GM23248 (cell line): ENCODE data around the gene PIR. TPM values are rescaled to one million over a fixed set of nuclear protein-coding genes. Genes with fewer than 3 reads are reported as not detected.
A peak's percentile ranks its signal among the peaks of the same experiment; 100 is the strongest.

Source experiments
- DNase-seq: peaks from one replicate; pipeline ENCODE4 v3.0.0-alpha.2; 2015
- H2AFZ ChIP-seq: fragments of 200-600 bp; sonication (generic); 2 replicates; pipeline ENCODE4 v1.6.1; 2016; ENCODE audit warnings: antibody characterized with exemption
- H3F3A ChIP-seq: fragments of 200-600 bp; sonication (generic); 2 replicates; pipeline ENCODE4 v1.6.1; 2016; ENCODE audit warnings: mild to moderate bottlenecking, antibody characterized with exemption, mixed run types; ENCODE audit not compliant: insufficient read depth
- H3K27ac ChIP-seq: fragments of 200-600 bp; sonication (generic); 2 replicates; pipeline ENCODE4 v1.5.1; 2016; ENCODE audit warnings: mild to moderate bottlenecking
- H3K27me3 ChIP-seq: fragments of 200-600 bp; sonication (generic); replicated peaks from 2 replicates; pipeline ENCODE4 v1.6.1; 2016; ENCODE audit warnings: mild to moderate bottlenecking; ENCODE audit not compliant: insufficient read depth
- H3K36me3 ChIP-seq: fragments of 200-600 bp; sonication (generic); 2 replicates; pipeline ENCODE4 v1.6.1; 2016; ENCODE audit warnings: low read depth, mild to moderate bottlenecking
- H3K4me1 ChIP-seq: fragments of 200-600 bp; sonication (generic); 2 replicates; pipeline ENCODE4 v1.6.1; 2016; ENCODE audit warnings: mild to moderate bottlenecking; ENCODE audit not compliant: insufficient read depth
- H3K4me2 ChIP-seq: fragments of 200-600 bp; sonication (generic); one replicate; pipeline ENCODE4 v1.6.1; 2016; ENCODE audit warnings: mild to moderate bottlenecking; ENCODE audit not compliant: unreplicated experiment
- H3K4me3 ChIP-seq: fragments of 200-600 bp; sonication (generic); 2 replicates; pipeline ENCODE4 v1.5.1; 2016; ENCODE audit warnings: mild to moderate bottlenecking
- H3K79me2 ChIP-seq: fragments of 200-600 bp; sonication (generic); 2 replicates; pipeline ENCODE4 v1.6.1; 2016; ENCODE audit warnings: mild to moderate bottlenecking; ENCODE audit not compliant: insufficient read depth
- H3K9ac ChIP-seq: fragments of 200-600 bp; sonication (generic); 2 replicates; pipeline ENCODE4 v1.6.1; 2016; ENCODE audit warnings: mild to moderate bottlenecking
- H3K9me2 ChIP-seq: fragments of 200-600 bp; sonication (generic); 2 replicates; pipeline ENCODE4 v1.6.1; 2016; ENCODE audit warnings: mixed run types, mild to moderate bottlenecking, moderate library complexity; ENCODE audit not compliant: insufficient read depth
- H3K9me3 ChIP-seq: fragments of 200-600 bp; sonication (generic); one replicate; pipeline ENCODE4 v1.6.1; 2017; ENCODE audit warnings: low read depth
- H4K20me1 ChIP-seq: fragments of 200-600 bp; sonication (generic); 2 replicates; pipeline ENCODE4 v1.6.0; 2016; ENCODE audit not compliant: insufficient read depth
- EZH2 ChIP-seq: fragments of 200-600 bp; sonication (generic); IDR thresholded peaks from 2 replicates; pipeline ENCODE4 v1.6.1; 2018; ENCODE audit warnings: antibody characterized with exemption, mild to moderate bottlenecking; ENCODE audit not compliant: insufficient read depth, poor library complexity, severe bottlenecking
- EZH2phosphoT487 ChIP-seq: fragments of 200-600 bp; sonication (generic); IDR thresholded peaks from 2 replicates; pipeline ENCODE4 v1.6.1; 2018; ENCODE audit warnings: antibody characterized with exemption, moderate library complexity, mild to moderate bottlenecking, low read depth; ENCODE audit not compliant: insufficient read depth
- WGBS, 2 experiments: methylation state at CpG; one replicate each; pipeline ENCODE4 v1.1.6; 2015 to 2017; ENCODE audit warnings: low lambda C conversion rate in 2 of 2, low coverage in 1 of 2; ENCODE audit errors: missing lambda C conversion rate in 2 of 2; 5-methylcytosine and 5-hydroxymethylcytosine counted together
- in situ Hi-C: fragments of 300-500 bp; cut with MboI; formaldehyde crosslinking; loops from 2 replicates; pipeline ENCODE4 v1.15.0; 2020
- polyA plus RNA-seq: library from polyadenylated mRNA; unstranded; fragments of >200 nt; fragmentation: Nextera tagmentation; extraction: Ambion mirVana; gene quantifications from 2 replicates; pipeline ENCODE4 v1.2.1, GENCODE V29; 2016
- total RNA-seq: library from RNA; depleted of rRNA; stranded (reverse); fragments of >200 nt; shearing (Covaris generic); gene quantifications from 2 replicates; pipeline ENCODE4 v1.2.3, GENCODE V29; 2014

Gene PIR
- total and polyA plus RNA-seq, 2 experiments from 2014 or later: 1.7 to 5.9 TPM

DNA sequence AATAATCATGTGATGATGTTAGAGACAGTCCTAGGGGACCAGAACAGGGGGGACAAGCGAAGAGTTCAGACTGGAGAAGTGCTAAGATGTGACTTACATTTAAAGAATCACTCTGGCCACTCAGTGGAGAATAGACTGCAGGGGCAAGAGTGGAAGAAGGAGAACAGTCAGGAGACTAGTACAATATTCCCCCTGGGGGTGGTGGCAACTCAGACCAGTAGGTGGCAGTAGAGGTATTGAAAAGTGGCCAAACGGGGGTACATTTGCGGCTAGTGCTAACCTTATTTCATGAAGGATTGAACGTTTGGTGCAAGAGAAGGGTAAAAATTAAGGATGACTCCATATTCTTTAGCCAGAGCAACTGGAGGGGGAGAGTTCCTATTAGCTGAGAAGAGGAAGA lies 4.7 kb upstream of the PIR start:
- in situ Hi-C loops: no loop called here
- H3K36me3 ChIP-seq: no peaks in the 10 kb centered on the region
- 0 to 15% methylated on average over 3 to 4 of the region's 4 CpGs for WGBS, 2 experiments

DNA sequence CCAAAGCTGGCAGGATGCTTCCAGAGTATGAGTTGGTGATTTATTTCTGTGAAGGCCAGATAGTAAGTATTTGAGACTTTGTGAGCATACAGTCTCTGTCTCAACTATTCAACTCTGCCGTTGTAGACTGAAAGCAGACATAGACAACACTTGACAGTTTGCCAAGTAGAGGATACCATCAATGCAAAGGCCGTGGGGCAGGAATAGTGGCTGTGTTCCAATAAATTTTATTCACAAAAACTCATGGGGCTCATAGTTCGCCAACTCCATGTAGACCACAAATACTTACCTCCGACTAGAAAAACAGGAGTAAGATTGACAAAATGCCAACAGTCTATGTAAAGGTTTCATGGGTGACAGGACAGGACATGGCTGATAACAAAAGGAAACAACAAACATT lies 3.7 kb upstream of the PIR start:
- no peak overlapping the region for H3K9ac ChIP-seq
- H3K27ac ChIP-seq: no peak overlapping the region
- in situ Hi-C loops: no loop called here
- H3K4me2 ChIP-seq: no peak overlapping the region
- H3K79me2 ChIP-seq: no peaks in the 10 kb centered on the region
- H3K9me2 ChIP-seq: no peaks in the 10 kb centered on the region
- H3F3A ChIP-seq: no peaks in the 10 kb centered on the region
- peak; percentile 0 for DNase-seq
- no peaks in the 10 kb centered on the region for H3K36me3 ChIP-seq
- H3K4me1 ChIP-seq: no peaks in the 10 kb centered on the region
- H3K9me3 ChIP-seq: no peaks in the 10 kb centered on the region
- H3K27me3 ChIP-seq: no peaks in the 10 kb centered on the region
- H4K20me1 ChIP-seq: no peaks in the 10 kb centered on the region
- no peak overlapping the region for H2AFZ ChIP-seq
- no peak for TF ChIP-seq EZH2phosphoT487
- TF ChIP-seq EZH2: no peak
- no peak overlapping the region for H3K4me3 ChIP-seq
- 47 to 48% methylated on average over 4 of the region's 4 CpGs for WGBS, 2 experiments

More for the DNA sequence above, 4.7 kb upstream of the PIR start:
- no peak overlapping the region for H3K9ac ChIP-seq
- no peak for TF ChIP-seq EZH2
- TF ChIP-seq EZH2phosphoT487: no peak
- H3K27me3 ChIP-seq: no peaks in the 10 kb centered on the region; the same call in 1 of the 2 replicates
- H3F3A ChIP-seq: no peaks in the 10 kb centered on the region
- no peaks in the 10 kb centered on the region for H3K9me2 ChIP-seq
- H3K4me1 ChIP-seq: no peaks in the 10 kb centered on the region
- H3K27ac ChIP-seq: no peak overlapping the region
- H3K9me3 ChIP-seq: no peaks in the 10 kb centered on the region
- no peaks in the 10 kb centered on the region for H3K79me2 ChIP-seq
- H3K4me3 ChIP-seq: no peak overlapping the region
- no peak overlapping the region for H3K4me2 ChIP-seq
- no peaks in the 10 kb centered on the region for H4K20me1 ChIP-seq
- H2AFZ ChIP-seq: no peak overlapping the region
- DNase-seq: peak; percentile 36

DNA sequence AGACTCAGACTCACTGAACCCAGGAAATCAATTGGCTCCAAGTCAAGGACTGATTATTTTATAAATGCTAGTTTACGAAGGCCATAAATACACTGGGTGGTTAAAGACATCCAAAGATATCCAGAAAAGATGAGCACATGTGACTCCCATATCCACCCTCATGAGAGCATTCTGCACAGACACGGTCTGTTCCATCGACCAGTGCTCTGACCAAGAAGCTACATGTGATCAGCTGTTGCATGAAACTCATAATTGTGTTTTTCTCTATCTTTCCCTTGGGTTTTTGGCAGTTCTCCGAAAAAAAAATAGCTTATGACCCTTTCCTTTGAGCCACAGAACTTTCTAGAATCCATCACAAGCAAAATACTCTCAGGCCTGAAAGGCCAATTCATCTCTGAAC lies 2.7 kb upstream of the PIR start:
- Histone ChIP-seq H2AFZ (no peak overlapping the region), H3K36me3 (no peaks in the 10 kb centered on the region), H3K4me3 (no peak overlapping the region), H3K79me2 (no peaks in the 10 kb centered on the region), H3K9ac (no peak overlapping the region), H3K9me2 (no peaks in the 10 kb centered on the region), H3K4me2 (no peak overlapping the region), H3F3A (no peaks in the 10 kb centered on the region), H3K27ac (no peak overlapping the region), H3K9me3 (no peaks in the 10 kb centered on the region), H3K4me1 (no peaks in the 10 kb centered on the region), H3K27me3 (no peaks in the 10 kb centered on the region), H4K20me1 (no peaks in the 10 kb centered on the region)
- 83 to 86% methylated on average over 4 of the region's 4 CpGs for WGBS, 2 experiments
- DNase-seq: no peak
- in situ Hi-C loops: no loop called here
- TF ChIP-seq EZH2phosphoT487 (no peak), EZH2 (no peak)

DNA sequence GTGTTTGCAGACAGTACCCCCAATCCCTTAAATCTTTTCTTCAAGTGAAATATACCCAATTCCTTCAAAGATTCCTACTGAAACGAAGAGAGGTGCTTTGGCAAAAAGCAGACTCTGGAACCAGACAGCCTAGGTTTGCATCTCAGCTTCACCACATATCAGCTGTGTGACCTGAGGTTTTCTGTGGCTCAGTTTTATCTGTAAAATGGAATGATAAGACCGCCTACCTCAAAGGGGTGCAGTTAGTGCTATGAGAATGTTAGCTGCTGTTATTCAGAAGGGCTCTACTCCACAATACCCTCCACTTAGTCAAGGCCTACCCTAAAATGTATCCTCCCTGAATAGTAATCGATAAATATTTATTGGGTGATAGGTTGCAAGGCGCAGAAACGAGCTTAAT lies 664 bp downstream of the PIR start:
- Histone ChIP-seq H3K27ac (no peak overlapping the region), H3K79me2 (no peaks in the 10 kb centered on the region), H3K4me2 (peak overlapping the region; percentile 55), H3K36me3 (no peaks in the 10 kb centered on the region), H2AFZ (peak overlapping the region; percentile 78), H3K4me1 (no peaks in the 10 kb centered on the region), H3K9me3 (no peaks in the 10 kb centered on the region), H4K20me1 (no peaks in the 10 kb centered on the region), H3F3A (no peaks in the 10 kb centered on the region), H3K9ac (peak overlapping the region; percentile 61; the same call in 1 of the 2 replicates), H3K9me2 (no peaks in the 10 kb centered on the region), H3K27me3 (no peaks in the 10 kb centered on the region), H3K4me3 (peak overlapping the region; percentile 69)
- no peak for TF ChIP-seq EZH2phosphoT487
- no peak for TF ChIP-seq EZH2
- in situ Hi-C loops: no loop called here
- 81 to 86% methylated on average over 5 of the region's 5 CpGs for WGBS, 2 experiments
- DNase-seq: no peak

DNA sequence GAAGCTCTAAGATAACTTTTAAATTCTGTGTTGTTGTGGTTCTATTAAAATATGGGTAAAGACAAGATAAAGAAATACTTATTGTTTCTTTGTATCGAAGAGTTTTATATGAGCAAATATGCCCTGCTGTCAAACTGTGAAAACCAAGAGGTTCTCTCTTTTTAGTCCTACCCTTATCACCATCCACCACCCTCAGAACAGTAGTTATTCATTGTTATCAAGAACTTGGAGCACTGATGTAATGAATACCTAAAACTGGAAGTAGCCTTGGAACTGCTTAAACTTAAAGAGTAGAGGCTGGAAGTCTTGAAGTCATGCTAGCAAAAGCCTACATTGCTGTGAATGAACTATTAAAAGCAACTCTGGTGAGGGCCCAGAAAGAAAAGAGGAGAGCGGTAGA lies 9.2 kb downstream of the PIR start:
- TF ChIP-seq EZH2phosphoT487 (no peak), EZH2 (no peak)
- in situ Hi-C loops: no loop called here

More for the DNA sequence above, 9.2 kb downstream of the PIR start:
- Histone ChIP-seq H4K20me1 (no peaks in the 10 kb centered on the region), H3K27ac (no peak overlapping the region), H3K9me2 (no peaks in the 10 kb centered on the region), H3K4me1 (no peaks in the 10 kb centered on the region), H3K9ac (no peak overlapping the region), H3K27me3 (no peaks in the 10 kb centered on the region), H3K79me2 (no peaks in the 10 kb centered on the region), H3K4me2 (no peak overlapping the region), H3K36me3 (no peaks in the 10 kb centered on the region), H2AFZ (no peak overlapping the region), H3F3A (no peaks in the 10 kb centered on the region), H3K9me3 (no peaks in the 10 kb centered on the region), H3K4me3 (no peak overlapping the region)
- 57 to 71% methylated on average over 1 to 2 of the region's 2 CpGs for WGBS, 2 experiments
- no peak for DNase-seq
